A673 (cell line): ENCODE results near the gene CD83. TPM values are rescaled to one million over a fixed set of nuclear protein-coding genes. Genes with fewer than 3 reads are reported as not detected.

ENCODE experiments used
- BruUV-seq: library from RNA; stranded (reverse); fragments of 400-500 nt; replicated peaks from 2 replicates; lab custom pipeline; 2021; lab: Mats Ljungman, UMichigan
- CTCF ChIA-PET: fragments of 300-600 bp; sonication (Branson Sonifier 250); formaldehyde crosslinking; loops from one replicate; lab custom pipeline; 2022; ENCODE audit warnings: antibody characterized with exemption; lab: Charles Lee
- POLR2A ChIA-PET: fragments of 300-600 bp; sonication (Branson Sonifier 250); formaldehyde crosslinking; loops from one replicate; lab custom pipeline; 2022; ENCODE audit warnings: antibody characterized with exemption; ENCODE audit not compliant: low non-redundant PET; lab: Charles Lee
- DNase-seq: peaks from one replicate; pipeline ENCODE4 v3.0.0-alpha.2; 2015; ENCODE audit warnings: low spot score
- H3K27ac ChIP-seq: fragments of 200-600 bp; sonication (generic); 2 replicates; pipeline ENCODE4 v1.5.1; 2016; ENCODE audit warnings: mixed run types, low read depth, mild to moderate bottlenecking, mixed read lengths, antibody characterized with exemption, low read length; ENCODE audit not compliant: poor library complexity, severe bottlenecking
- H3K27me3 ChIP-seq: fragments of 200-600 bp; sonication (generic); replicated peaks from 2 replicates; pipeline ENCODE4 v1.6.1; 2017; ENCODE audit warnings: mixed run types, low read depth, mild to moderate bottlenecking, mixed read lengths, antibody characterized with exemption, low read length; ENCODE audit not compliant: insufficient read depth, poor library complexity
- H3K36me3 ChIP-seq: fragments of 200-600 bp; sonication (generic); 2 replicates; pipeline ENCODE4 v1.6.1; 2016; ENCODE audit warnings: mixed run types, mild to moderate bottlenecking, mixed read lengths, antibody characterized with exemption, low read length; ENCODE audit not compliant: insufficient read depth, poor library complexity, severe bottlenecking
- H3K4me1 ChIP-seq: fragments of 200-600 bp; sonication (generic); 2 replicates; pipeline ENCODE4 v1.6.1; 2017; ENCODE audit warnings: mixed run types, mild to moderate bottlenecking, mixed read lengths, antibody characterized with exemption, low read length; ENCODE audit not compliant: insufficient read depth, poor library complexity, severe bottlenecking
- H3K4me3 ChIP-seq: fragments of 200-600 bp; sonication (generic); 2 replicates; pipeline ENCODE4 v1.5.1; 2016; ENCODE audit warnings: low read depth, mixed run types, mild to moderate bottlenecking, mixed read lengths, low read length; ENCODE audit not compliant: poor library complexity, severe bottlenecking
- H3K9me3 ChIP-seq: fragments of 200-600 bp; sonication (generic); 2 replicates; pipeline ENCODE4 v1.6.1; 2016; ENCODE audit warnings: mixed run types, low read depth, mild to moderate bottlenecking, mixed read lengths, antibody characterized with exemption, low read length; ENCODE audit not compliant: poor library complexity, severe bottlenecking
- CTCF ChIP-seq: fragments of 300-800, 200-600 bp; sonication (generic); conservative IDR thresholded peaks from 2 replicates; pipeline ENCODE4 v1.5.1; 2017; ENCODE audit warnings: low read depth, mild to moderate bottlenecking, antibody characterized with exemption, low read length, moderate library complexity, mixed read lengths
- EZH2 ChIP-seq: fragments of 200-600 bp; sonication (generic); IDR thresholded peaks from 2 replicates; pipeline ENCODE4 v1.6.1; 2017; ENCODE audit warnings: borderline replicate concordance, low read depth, mild to moderate bottlenecking, mixed read lengths, antibody characterized with exemption, low read length; ENCODE audit not compliant: poor library complexity, severe bottlenecking
- intact Hi-C: fragments of 100-400 bp; cut with micrococcal nuclease; formaldehyde crosslinking; loops from one replicate; pipeline ENCODE4 v1.10.0; 2022; ENCODE audit not compliant: unreplicated experiment
- total RNA-seq: library from RNA; stranded (reverse); gene quantifications from 2 replicates; pipeline ENCODE4 v1.2.3, GENCODE V29; 2021

The CD83 gene
- total RNA-seq, 1 experiment from 2014 or later, result 14.4 TPM

GRCh38 chr6:14134211-14134910 is 16.8 kb downstream of the CD83 start:
- no peak overlapping the region for H3K4me3 ChIP-seq

GRCh38 chr6:14135893-14136539 is 18.4 kb downstream of the CD83 start:
- CTCF ChIA-PET, result no interaction called here
- Histone ChIP-seq H3K27me3 (no peaks in the 10 kb centered on the region), H3K36me3 (no peaks in the 10 kb centered on the region), H3K4me1 (peaks cover 26% of the 10 kb centered on the region), H3K27ac (no peak overlapping the region), H3K9me3 (no peaks in the 10 kb centered on the region), H3K4me3 (no peak overlapping the region)
- no peak for DNase-seq
- TF ChIP-seq EZH2 (no peak), CTCF (no peak)
- POLR2A ChIA-PET, result no interaction called here
- intact Hi-C loops, result loop anchor here (10.0 kb wide), 1 partner anchor 1489 kb away; no protein-coding TSS in a partner anchor
- no TSS peak for BruUV-seq

More at GRCh38 chr6:14134211-14134910, 16.8 kb downstream of the CD83 start:
- no peaks in the 10 kb centered on the region for H3K9me3 ChIP-seq
- CTCF ChIA-PET, result no interaction called here
- H3K4me1 ChIP-seq, result peaks cover 28% of the 10 kb centered on the region
- no peak overlapping the region for H3K27ac ChIP-seq
- intact Hi-C loops, result loop anchor here (10.0 kb wide), 1 partner anchor 1490 kb away; no protein-coding TSS in a partner anchor
- no peaks in the 10 kb centered on the region for H3K36me3 ChIP-seq
- no peak for DNase-seq
- BruUV-seq, result no TSS peak
- TF ChIP-seq EZH2 (no peak), CTCF (no peak)
- POLR2A ChIA-PET, result no interaction called here
- no peaks in the 10 kb centered on the region for H3K27me3 ChIP-seq

- no peak overlapping the region for H3K4me3 ChIP-seq
- ChIA-PET POLR2A (no interaction called here), CTCF (no interaction called here)
- peaks cover 43% of the 10 kb centered on the region for H3K4me1 ChIP-seq
- no peak for DNase-seq
- intact Hi-C loops, result loop anchor here (10.0 kb wide), 1 partner anchor 1486 kb away; no protein-coding TSS in a partner anchor
- BruUV-seq, result no TSS peak
- no peaks in the 10 kb centered on the region for H3K27me3 ChIP-seq
- H3K9me3 ChIP-seq, result no peaks in the 10 kb centered on the region
- H3K36me3 ChIP-seq, result no peaks in the 10 kb centered on the region
- H3K27ac ChIP-seq, result no peak overlapping the region
- TF ChIP-seq CTCF (no peak), EZH2 (no peak)
Measured at GRCh38 chr6:14138701-14139215, 21.2 kb downstream of the CD83 start.
